Liver (tissue), 9 donors: Measurements from ENCODE around the gene ZNF423. TPM values are rescaled to one million over a fixed set of nuclear protein-coding genes. Genes with fewer than 3 reads are reported as not detected.

ENCODE experiments used
- DNase-seq: peaks from one replicate; pipeline ENCODE4 v3.0.0-alpha.2; 2017; ENCODE audit warnings: low spot score
- H3K27ac ChIP-seq, 2 donors: one replicate each; pipeline ENCODE4 v1.7.0; 2013; ENCODE audit warnings: inconsistent platforms in 2 of 2, low read length in 2 of 2, control low read depth in 1 of 2, low read depth in 1 of 2, mild to moderate bottlenecking in 1 of 2
- H3K27me3 ChIP-seq, 4 donors: one replicate each; pipeline versions ENCODE4 v1.6.1 to v1.7.0; 2013; ENCODE audit warnings: low read length in 3 of 4, inconsistent platforms in 1 of 4, mild to moderate bottlenecking in 1 of 4, moderate library complexity in 1 of 4; ENCODE audit not compliant: control insufficient read depth in 4 of 4, insufficient read depth in 4 of 4
- H3K36me3 ChIP-seq, 4 donors: one replicate each; pipeline versions ENCODE4 v1.6.1 to v1.7.0; 2013; ENCODE audit warnings: low read length in 3 of 4, mild to moderate bottlenecking in 3 of 4, low read depth in 1 of 4, moderate library complexity in 1 of 4; ENCODE audit not compliant: control insufficient read depth in 4 of 4, insufficient read depth in 3 of 4
- H3K4me1 ChIP-seq, 4 donors: one replicate each; pipeline versions ENCODE4 v1.6.1 to v1.7.0; 2013; ENCODE audit warnings: low read length in 3 of 4, mild to moderate bottlenecking in 3 of 4, moderate library complexity in 1 of 4; ENCODE audit not compliant: control insufficient read depth in 4 of 4, insufficient read depth in 4 of 4
- H3K4me3 ChIP-seq, 3 donors: one replicate each; pipeline versions ENCODE4 v1.6.1 to v1.7.0; 2013; ENCODE audit warnings: low read length in 3 of 3, control low read depth in 1 of 3, low read depth in 1 of 3, mild to moderate bottlenecking in 1 of 3
- H3K9ac ChIP-seq, 2 donors: one replicate each; pipeline ENCODE4 v1.7.0; 2013; ENCODE audit warnings: low read length in 2 of 2, mild to moderate bottlenecking in 2 of 2, moderate library complexity in 2 of 2, control low read depth in 1 of 2, low read depth in 1 of 2
- H3K9me3 ChIP-seq, 4 donors: one replicate each; pipeline versions ENCODE4 v1.6.1 to v1.7.0; 2013; ENCODE audit warnings: low read length in 3 of 4; ENCODE audit not compliant: control insufficient read depth in 4 of 4
- EGR1 ChIP-seq, 2 donors: IDR thresholded peaks; 2 replicates each; pipeline ENCODE4 v1.6.1; 2016 to 2018; ENCODE audit warnings: antibody characterized with exemption in 2 of 2, low read depth in 2 of 2
- FOXA1 ChIP-seq: IDR thresholded peaks from 2 replicates; pipeline ENCODE4 v1.6.1; 2016; ENCODE audit warnings: antibody characterized with exemption
- FOXA2 ChIP-seq: IDR thresholded peaks from 2 replicates; pipeline ENCODE4 v1.6.1; 2016; ENCODE audit warnings: antibody characterized with exemption
- GABPA ChIP-seq, 2 donors: IDR thresholded peaks in 1 of 2; conservative IDR thresholded peaks in 1 of 2; 2 replicates each; pipeline ENCODE4 v1.6.1; 2016; ENCODE audit warnings: antibody characterized with exemption in 2 of 2, mild to moderate bottlenecking in 1 of 2, moderate library complexity in 1 of 2
- HNF4A ChIP-seq, 2 donors: conservative IDR thresholded peaks; 2 replicates each; pipeline ENCODE4 v1.6.1; 2016; ENCODE audit warnings: antibody characterized with exemption in 2 of 2, mild to moderate bottlenecking in 2 of 2
- HNF4G ChIP-seq: IDR thresholded peaks from 2 replicates; pipeline ENCODE4 v1.6.1; 2016; ENCODE audit warnings: antibody characterized with exemption
- JUND ChIP-seq, 2 donors: IDR thresholded peaks; 2 replicates each; pipeline ENCODE4 v1.6.1; 2016; ENCODE audit warnings: antibody characterized with exemption in 2 of 2
- NR2F2 ChIP-seq: IDR thresholded peaks from 2 replicates; pipeline ENCODE4 v1.6.1; 2016; ENCODE audit warnings: antibody characterized with exemption
- RAD21 ChIP-seq, 2 donors: IDR thresholded peaks; 2 replicates each; pipeline ENCODE4 v1.6.1; 2016; ENCODE audit warnings: antibody characterized with exemption in 2 of 2, mild to moderate bottlenecking in 2 of 2
- RXRA ChIP-seq, 2 donors: IDR thresholded peaks; 2 replicates each; pipeline ENCODE4 v1.6.1; 2017 to 2018; ENCODE audit warnings: antibody characterized with exemption in 2 of 2, mild to moderate bottlenecking in 1 of 2
- SP1 ChIP-seq: IDR thresholded peaks from 2 replicates; pipeline ENCODE4 v1.6.1; 2018; ENCODE audit warnings: antibody characterized with exemption, mild to moderate bottlenecking
- TAF1 ChIP-seq: conservative IDR thresholded peaks from 2 replicates; pipeline ENCODE4 v1.6.1; 2016; ENCODE audit warnings: antibody characterized with exemption, mild to moderate bottlenecking
- YY1 ChIP-seq: IDR thresholded peaks from 2 replicates; pipeline ENCODE4 v1.6.1; 2016; ENCODE audit warnings: antibody characterized with exemption, mild to moderate bottlenecking
- WGBS: extraction: QIAGEN DNeasy Blood & Tissue Kit; methylation state at CpG from one replicate; pipeline ENCODE4 v1.1.7; 2013; 5-methylcytosine and 5-hydroxymethylcytosine counted together
- polyA plus RNA-seq, 2 donors: library from polyadenylated mRNA; stranded (reverse) in 1 of 2; unstranded in 1 of 2; fragments of 200-250 nt in 1 of 2; fragments of >200 nt in 1 of 2; fragmentation: Nextera tagmentation in 1 of 2; extraction: Ambion mirVana in 1 of 2; gene quantifications; one replicate each; pipeline versions ENCODE4 v1.2.1 to v1.2.3, GENCODE V29; 2013 to 2015
- total RNA-seq, 2 donors: library from RNA; depleted of rRNA; stranded (reverse); fragments of >200 nt; gene quantifications; one replicate each; pipeline ENCODE4 v1.2.3, GENCODE V29; 2014
- TF ChIP-seq, protein P1 (sequence below): IDR thresholded peaks from 2 replicates; pipeline ENCODE4 v1.6.1; 2016; ENCODE audit warnings: antibody characterized with exemption
- TF ChIP-seq, protein P2 (sequence below): fragments of 150-350 bp; IDR thresholded peaks from 2 replicates; pipeline ENCODE4 v1.5.1; 2017; ENCODE audit warnings: improper control_type of control experiment, low read depth, low read length; ENCODE audit not compliant: missing input control
- TF ChIP-seq, protein P3 (sequence below): IDR thresholded peaks from 2 replicates; pipeline ENCODE4 v1.6.1; 2016; ENCODE audit warnings: antibody characterized with exemption
- TF ChIP-seq, protein P4 (sequence below): IDR thresholded peaks from 2 replicates; pipeline ENCODE4 v1.6.1; 2016; ENCODE audit warnings: antibody characterized with exemption, mild to moderate bottlenecking
- TF ChIP-seq, protein P5 (sequence below): IDR thresholded peaks from 2 replicates; pipeline ENCODE4 v1.6.1; 2016; ENCODE audit warnings: antibody characterized with exemption
- donor health status: healthy.
- donor health status: healthy.
- donor health status: healthy.
- donor health status: healthy.
- donor health status: healthy.

ZNF423 gene
- total and polyA plus RNA-seq, 4 donors: 0.24 to 1.6 (median 0.39) TPM

DNA sequence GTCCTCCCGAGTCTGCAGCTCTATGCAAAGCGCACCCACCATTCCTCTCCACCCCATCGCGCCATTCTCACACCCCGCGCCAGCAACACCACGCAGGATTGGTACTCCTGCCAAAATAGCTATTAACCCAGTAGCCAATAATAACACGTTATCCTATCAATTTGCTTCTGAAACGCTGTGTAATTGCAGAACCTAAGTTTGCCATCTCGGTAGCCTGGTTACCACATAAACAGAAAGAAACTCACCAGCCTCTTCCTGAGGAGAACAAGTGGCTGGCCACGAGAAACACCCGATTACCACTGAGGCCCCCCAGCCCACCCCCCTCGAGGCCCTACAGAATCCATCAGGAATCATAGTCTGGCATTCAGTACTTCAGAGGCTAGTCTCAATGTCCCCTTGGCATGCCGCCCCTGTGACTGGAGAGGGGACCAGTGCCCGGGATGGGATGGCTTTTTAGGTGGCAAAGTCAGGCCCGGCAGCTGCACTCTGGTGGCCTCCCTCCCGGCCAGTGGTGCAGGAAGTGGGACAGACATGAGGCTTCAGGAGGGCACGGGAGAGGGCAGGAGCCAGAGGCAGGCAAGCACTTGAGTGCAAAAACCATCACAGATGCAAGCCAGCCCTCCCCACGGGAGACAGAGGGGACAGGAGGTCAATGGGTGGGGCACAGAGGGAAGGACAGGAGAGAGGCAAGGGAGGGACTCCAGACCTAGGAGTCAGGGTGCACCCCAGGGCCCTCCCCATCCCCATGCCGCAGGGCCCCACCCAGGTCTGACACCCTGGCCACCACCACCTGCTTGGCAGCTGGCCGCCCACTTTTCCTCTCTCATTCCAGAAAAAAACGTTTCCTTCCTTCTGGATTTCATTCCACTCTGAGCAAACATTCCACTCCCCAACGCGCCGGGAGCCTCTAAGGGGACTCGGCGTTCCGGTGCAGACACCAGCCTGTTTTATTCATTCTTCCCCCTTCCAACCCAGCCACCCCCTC is 192.5 kb downstream of the ZNF423 start:
- Histone ChIP-seq H3K27ac (no peak overlapping the region), H3K36me3 (no peaks in the 10 kb centered on the region), H3K9ac (no peak overlapping the region), H3K4me3 (no peak overlapping the region), H3K4me1 (no peaks in the 10 kb centered on the region), H3K27me3 (no peaks in the 10 kb centered on the region), H3K9me3 (no peaks in the 10 kb centered on the region)
- DNase-seq: no peak
- 61% methylated on average over 28 of the region's 28 CpGs for WGBS
- TF ChIP-seq, protein P1, sequence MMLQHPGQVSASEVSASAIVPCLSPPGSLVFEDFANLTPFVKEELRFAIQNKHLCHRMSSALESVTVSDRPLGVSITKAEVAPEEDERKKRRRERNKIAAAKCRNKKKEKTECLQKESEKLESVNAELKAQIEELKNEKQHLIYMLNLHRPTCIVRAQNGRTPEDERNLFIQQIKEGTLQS: no peak
- no peak for TF ChIP-seq RAD21 (IDR thresholded peaks at IDR 0.05)
- TF ChIP-seq, protein P2, sequence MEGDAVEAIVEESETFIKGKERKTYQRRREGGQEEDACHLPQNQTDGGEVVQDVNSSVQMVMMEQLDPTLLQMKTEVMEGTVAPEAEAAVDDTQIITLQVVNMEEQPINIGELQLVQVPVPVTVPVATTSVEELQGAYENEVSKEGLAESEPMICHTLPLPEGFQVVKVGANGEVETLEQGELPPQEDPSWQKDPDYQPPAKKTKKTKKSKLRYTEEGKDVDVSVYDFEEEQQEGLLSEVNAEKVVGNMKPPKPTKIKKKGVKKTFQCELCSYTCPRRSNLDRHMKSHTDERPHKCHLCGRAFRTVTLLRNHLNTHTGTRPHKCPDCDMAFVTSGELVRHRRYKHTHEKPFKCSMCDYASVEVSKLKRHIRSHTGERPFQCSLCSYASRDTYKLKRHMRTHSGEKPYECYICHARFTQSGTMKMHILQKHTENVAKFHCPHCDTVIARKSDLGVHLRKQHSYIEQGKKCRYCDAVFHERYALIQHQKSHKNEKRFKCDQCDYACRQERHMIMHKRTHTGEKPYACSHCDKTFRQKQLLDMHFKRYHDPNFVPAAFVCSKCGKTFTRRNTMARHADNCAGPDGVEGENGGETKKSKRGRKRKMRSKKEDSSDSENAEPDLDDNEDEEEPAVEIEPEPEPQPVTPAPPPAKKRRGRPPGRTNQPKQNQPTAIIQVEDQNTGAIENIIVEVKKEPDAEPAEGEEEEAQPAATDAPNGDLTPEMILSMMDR: no peak
- no peak for TF ChIP-seq FOXA1
- TF ChIP-seq, protein P3, sequence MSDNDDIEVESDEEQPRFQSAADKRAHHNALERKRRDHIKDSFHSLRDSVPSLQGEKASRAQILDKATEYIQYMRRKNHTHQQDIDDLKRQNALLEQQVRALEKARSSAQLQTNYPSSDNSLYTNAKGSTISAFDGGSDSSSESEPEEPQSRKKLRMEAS: no peak
- TF ChIP-seq SP1: no peak
- TF ChIP-seq HNF4G: no peak
- TF ChIP-seq, protein P4, sequence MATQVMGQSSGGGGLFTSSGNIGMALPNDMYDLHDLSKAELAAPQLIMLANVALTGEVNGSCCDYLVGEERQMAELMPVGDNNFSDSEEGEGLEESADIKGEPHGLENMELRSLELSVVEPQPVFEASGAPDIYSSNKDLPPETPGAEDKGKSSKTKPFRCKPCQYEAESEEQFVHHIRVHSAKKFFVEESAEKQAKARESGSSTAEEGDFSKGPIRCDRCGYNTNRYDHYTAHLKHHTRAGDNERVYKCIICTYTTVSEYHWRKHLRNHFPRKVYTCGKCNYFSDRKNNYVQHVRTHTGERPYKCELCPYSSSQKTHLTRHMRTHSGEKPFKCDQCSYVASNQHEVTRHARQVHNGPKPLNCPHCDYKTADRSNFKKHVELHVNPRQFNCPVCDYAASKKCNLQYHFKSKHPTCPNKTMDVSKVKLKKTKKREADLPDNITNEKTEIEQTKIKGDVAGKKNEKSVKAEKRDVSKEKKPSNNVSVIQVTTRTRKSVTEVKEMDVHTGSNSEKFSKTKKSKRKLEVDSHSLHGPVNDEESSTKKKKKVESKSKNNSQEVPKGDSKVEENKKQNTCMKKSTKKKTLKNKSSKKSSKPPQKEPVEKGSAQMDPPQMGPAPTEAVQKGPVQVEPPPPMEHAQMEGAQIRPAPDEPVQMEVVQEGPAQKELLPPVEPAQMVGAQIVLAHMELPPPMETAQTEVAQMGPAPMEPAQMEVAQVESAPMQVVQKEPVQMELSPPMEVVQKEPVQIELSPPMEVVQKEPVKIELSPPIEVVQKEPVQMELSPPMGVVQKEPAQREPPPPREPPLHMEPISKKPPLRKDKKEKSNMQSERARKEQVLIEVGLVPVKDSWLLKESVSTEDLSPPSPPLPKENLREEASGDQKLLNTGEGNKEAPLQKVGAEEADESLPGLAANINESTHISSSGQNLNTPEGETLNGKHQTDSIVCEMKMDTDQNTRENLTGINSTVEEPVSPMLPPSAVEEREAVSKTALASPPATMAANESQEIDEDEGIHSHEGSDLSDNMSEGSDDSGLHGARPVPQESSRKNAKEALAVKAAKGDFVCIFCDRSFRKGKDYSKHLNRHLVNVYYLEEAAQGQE: no peak
- TF ChIP-seq TAF1: no peak
- TF ChIP-seq RXRA (IDR thresholded peaks at IDR 0.05): no peak
- no peak for TF ChIP-seq YY1
- no peak for TF ChIP-seq HNF4A (conservative IDR thresholded peaks at IDR 0.05)
- no peak for TF ChIP-seq FOXA2
- TF ChIP-seq GABPA (IDR thresholded peaks at IDR 0.05 in 1 of 2, conservative IDR thresholded peaks at IDR 0.05 in 1 of 2): no peak
- no peak for TF ChIP-seq JUND (IDR thresholded peaks at IDR 0.05)
- TF ChIP-seq, protein P5, sequence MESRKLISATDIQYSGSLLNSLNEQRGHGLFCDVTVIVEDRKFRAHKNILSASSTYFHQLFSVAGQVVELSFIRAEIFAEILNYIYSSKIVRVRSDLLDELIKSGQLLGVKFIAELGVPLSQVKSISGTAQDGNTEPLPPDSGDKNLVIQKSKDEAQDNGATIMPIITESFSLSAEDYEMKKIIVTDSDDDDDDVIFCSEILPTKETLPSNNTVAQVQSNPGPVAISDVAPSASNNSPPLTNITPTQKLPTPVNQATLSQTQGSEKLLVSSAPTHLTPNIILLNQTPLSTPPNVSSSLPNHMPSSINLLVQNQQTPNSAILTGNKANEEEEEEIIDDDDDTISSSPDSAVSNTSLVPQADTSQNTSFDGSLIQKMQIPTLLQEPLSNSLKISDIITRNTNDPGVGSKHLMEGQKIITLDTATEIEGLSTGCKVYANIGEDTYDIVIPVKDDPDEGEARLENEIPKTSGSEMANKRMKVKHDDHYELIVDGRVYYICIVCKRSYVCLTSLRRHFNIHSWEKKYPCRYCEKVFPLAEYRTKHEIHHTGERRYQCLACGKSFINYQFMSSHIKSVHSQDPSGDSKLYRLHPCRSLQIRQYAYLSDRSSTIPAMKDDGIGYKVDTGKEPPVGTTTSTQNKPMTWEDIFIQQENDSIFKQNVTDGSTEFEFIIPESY: no peak
- TF ChIP-seq EGR1 (IDR thresholded peaks at IDR 0.05; ENCODE audit: low read depth in 2 of 2): no peak
- TF ChIP-seq NR2F2: no peak
